ENCODE data around the gene HNF1A. TPM values are rescaled to one million over a fixed set of nuclear protein-coding genes. Genes with fewer than 3 reads are reported as not detected.

HNF1A gene
- total RNA-seq, 1 donor from 2014 or later = not detected

DNA sequence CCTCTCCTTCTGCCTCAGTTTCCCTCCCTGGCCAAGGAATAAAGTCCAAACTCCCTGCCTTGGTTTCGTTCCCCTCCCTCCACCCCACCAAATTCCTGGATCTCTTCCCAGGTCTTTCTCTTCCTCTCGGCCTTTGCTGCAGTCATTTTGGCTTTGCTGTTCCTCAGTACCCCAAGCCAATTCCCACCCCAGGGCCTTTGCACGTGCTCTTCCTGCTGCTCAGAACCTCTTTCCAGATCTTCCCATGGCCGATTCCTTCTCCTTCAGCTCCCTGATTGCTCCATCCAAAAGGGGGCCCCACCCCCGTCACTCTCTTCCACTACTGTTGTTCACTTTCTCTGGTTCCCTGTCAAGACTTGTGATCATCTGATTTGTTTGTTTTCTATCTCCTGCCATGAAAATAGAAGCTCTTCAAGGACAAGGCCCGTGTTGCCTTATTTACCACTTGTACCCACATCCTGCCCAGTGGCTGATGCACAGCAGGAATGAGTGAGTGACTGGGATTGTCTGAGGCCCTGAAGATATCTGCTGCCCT lies 3.1 kb downstream of the HNF1A start:
- TF ChIP-seq, protein P1, sequence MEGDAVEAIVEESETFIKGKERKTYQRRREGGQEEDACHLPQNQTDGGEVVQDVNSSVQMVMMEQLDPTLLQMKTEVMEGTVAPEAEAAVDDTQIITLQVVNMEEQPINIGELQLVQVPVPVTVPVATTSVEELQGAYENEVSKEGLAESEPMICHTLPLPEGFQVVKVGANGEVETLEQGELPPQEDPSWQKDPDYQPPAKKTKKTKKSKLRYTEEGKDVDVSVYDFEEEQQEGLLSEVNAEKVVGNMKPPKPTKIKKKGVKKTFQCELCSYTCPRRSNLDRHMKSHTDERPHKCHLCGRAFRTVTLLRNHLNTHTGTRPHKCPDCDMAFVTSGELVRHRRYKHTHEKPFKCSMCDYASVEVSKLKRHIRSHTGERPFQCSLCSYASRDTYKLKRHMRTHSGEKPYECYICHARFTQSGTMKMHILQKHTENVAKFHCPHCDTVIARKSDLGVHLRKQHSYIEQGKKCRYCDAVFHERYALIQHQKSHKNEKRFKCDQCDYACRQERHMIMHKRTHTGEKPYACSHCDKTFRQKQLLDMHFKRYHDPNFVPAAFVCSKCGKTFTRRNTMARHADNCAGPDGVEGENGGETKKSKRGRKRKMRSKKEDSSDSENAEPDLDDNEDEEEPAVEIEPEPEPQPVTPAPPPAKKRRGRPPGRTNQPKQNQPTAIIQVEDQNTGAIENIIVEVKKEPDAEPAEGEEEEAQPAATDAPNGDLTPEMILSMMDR (IDR thresholded peaks at IDR 0.05; ENCODE audit: insufficient read depth, low read length, severe bottlenecking) = no peak
- H3K4me3 ChIP-seq (ENCODE audit: low read depth, low read length) = no peak overlapping the region
- DNase-seq (ENCODE audit: low read depth) = no peak
- no peak for FAIRE-seq
- H3K36me3 ChIP-seq (ENCODE audit: control insufficient read depth, insufficient read depth, low read length) = no peaks in the 10 kb centered on the region
- no peaks in the 10 kb centered on the region for H3K27me3 ChIP-seq (ENCODE audit: control insufficient read depth, insufficient read depth, low read length)

DNA sequence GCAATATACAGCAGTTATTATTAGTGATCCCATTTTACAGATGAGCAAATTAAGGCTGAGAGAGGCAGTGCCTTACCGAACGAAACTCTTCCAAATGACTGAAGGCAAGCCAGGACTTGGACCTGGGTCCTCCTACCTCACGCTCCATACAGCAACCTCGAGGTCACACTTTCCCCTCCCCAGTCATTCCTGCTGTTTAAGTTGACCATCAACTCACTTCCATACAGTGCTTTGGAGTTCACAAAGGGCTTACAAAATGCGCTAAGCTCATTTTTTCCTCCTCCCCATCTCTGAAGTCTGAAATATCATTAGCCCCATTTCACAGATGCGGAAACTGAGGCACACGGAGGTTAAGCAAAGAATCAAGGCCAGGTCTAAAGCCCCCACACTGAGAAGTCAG lies 4.3 kb downstream of the HNF1A start:
- TF ChIP-seq, protein P1 (IDR thresholded peaks at IDR 0.05; ENCODE audit: insufficient read depth, low read length, severe bottlenecking) = no peak
- no peak for FAIRE-seq
- no peak overlapping the region for H3K4me3 ChIP-seq (ENCODE audit: low read depth, low read length)

DNA sequence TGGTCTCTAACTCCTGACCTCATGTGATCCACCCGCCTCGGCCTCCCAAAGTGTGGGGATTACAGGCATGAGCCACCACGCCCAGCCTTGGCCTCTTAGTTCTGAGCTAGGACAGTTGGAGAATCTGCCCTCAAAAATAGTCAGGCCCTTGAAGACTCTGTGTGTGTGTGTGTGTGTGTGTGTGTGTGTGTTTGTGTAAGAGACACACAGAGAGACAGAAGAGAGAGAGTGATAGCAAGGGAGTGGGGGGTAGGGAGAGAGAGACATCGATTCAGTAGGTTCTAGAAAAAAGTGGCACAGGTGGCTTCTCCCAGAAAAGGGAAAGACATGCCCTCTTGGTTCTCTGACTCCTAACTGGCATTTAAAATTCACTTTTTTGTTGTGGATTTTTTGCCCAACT lies 5.4 kb downstream of the HNF1A start:
- FAIRE-seq (no peak), DNase-seq (ENCODE audit: low read depth) (no peak)
- H3K4me3 ChIP-seq (ENCODE audit: low read depth, low read length) = no peak overlapping the region
- no peaks in the 10 kb centered on the region for H3K27me3 ChIP-seq (ENCODE audit: control insufficient read depth, insufficient read depth, low read length)
- H3K36me3 ChIP-seq (ENCODE audit: control insufficient read depth, insufficient read depth, low read length) = no peaks in the 10 kb centered on the region
- TF ChIP-seq, protein P1 (IDR thresholded peaks at IDR 0.05; ENCODE audit: insufficient read depth, low read length, severe bottlenecking) = no peak

More for the DNA sequence above, 4.3 kb downstream of the HNF1A start:
- no peak for DNase-seq (ENCODE audit: low read depth)
- Histone ChIP-seq H3K36me3 (ENCODE audit: control insufficient read depth, insufficient read depth, low read length) (no peaks in the 10 kb centered on the region), H3K27me3 (ENCODE audit: control insufficient read depth, insufficient read depth, low read length) (no peaks in the 10 kb centered on the region)

DNA sequence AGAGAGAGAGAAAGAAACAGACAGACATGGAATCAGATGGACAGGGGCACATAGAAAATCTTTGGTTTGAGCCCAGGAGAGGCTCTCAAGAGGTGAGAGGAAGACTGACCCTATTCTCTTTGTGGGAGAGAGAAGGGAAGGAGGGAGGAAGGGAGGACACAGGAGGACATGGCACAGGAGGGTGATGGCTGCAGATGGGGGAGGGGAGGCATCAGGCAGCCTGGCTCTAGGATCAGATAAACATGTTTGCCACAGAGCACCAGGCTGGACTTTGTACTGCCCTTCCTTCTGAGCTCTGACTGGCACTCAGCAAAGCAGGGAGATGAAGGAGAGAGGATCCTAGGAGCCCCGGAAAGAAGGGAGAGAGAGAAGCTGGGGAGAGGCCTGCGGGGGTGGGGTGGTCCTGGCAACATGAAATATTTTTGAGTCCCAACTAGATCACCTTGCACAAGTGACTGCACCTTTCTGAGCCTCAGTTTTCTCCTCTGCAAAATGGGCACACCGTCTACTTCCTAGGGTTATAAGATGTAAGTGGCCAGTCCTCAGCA lies 6.1 kb downstream of the HNF1A start:
- DNase-seq (ENCODE audit: low read depth) (no peak), FAIRE-seq (no peak)
- Histone ChIP-seq H3K4me3 (ENCODE audit: low read depth, low read length) (no peak overlapping the region), H3K27me3 (ENCODE audit: control insufficient read depth, insufficient read depth, low read length) (no peaks in the 10 kb centered on the region), H3K36me3 (ENCODE audit: control insufficient read depth, insufficient read depth, low read length) (no peaks in the 10 kb centered on the region)
- TF ChIP-seq, protein P1 (IDR thresholded peaks at IDR 0.05; ENCODE audit: insufficient read depth, low read length, severe bottlenecking) = no peak

DNA sequence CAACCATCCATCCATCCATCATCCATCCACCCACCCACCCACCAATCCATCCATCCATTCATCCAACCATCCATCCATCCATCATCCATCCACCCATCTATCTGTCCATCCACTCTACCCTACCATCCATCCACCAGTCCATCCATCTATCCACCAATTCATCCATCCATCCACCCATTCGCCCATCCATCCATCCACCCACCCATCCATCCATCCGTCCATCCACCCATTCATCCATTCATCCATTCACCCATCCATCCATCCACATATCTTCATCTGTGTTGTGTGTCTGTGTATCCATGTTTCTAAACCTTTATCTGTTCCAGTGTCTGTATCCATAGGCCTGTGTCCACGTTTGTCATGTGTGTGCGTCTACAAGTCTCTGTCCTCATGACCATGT lies 9.9 kb downstream of the HNF1A start:
- FAIRE-seq = no peak

More for the DNA sequence above, 9.9 kb downstream of the HNF1A start:
- H3K27me3 ChIP-seq (ENCODE audit: control insufficient read depth, insufficient read depth, low read length) = no peaks in the 10 kb centered on the region
- no peak overlapping the region for H3K4me3 ChIP-seq (ENCODE audit: low read depth, low read length)
- TF ChIP-seq, protein P1 (IDR thresholded peaks at IDR 0.05; ENCODE audit: insufficient read depth, low read length, severe bottlenecking) = no peak
- no peaks in the 10 kb centered on the region for H3K36me3 ChIP-seq (ENCODE audit: control insufficient read depth, insufficient read depth, low read length)
- no peak for DNase-seq (ENCODE audit: low read depth)

All from bronchial epithelial cell (primary cell).